T-helper 2 cell treated with Interferon-gamma antibody and Interleukin-4, amounts not matched to agents 100 ng/mL and 5 ng/mL, for 36 hours (primary cell): ENCODE results near the gene FAM9B. TPM values are rescaled to one million over a fixed set of nuclear protein-coding genes. Genes with fewer than 3 reads are reported as not detected.

ENCODE experiments used
- intact Hi-C: fragments of 100-400 bp; cut with micrococcal nuclease; formaldehyde crosslinking; loops from one replicate; pipeline ENCODE4 v1.15.1; 2023
- total RNA-seq: library from RNA; stranded (reverse); gene quantifications from 2 replicates; pipeline ENCODE4 v1.2.3, GENCODE V29; 2022

Gene FAM9B
- total RNA-seq, 1 donor from 2014 or later = not detected

- intact Hi-C loops = no loop called here
These were observed 53.2 kb downstream of the FAM9B start for GRCh38 chrX:8980756-8981155.

Other genes starting within 250 kb of the FAM9B start
- gene FAM9A, start 232.7 kb downstream of the FAM9B start, total RNA-seq = not detected in 2 replicates